HT-29 (cell line): Measurements from ENCODE around the gene VWC2. TPM values are rescaled to one million over a fixed set of nuclear protein-coding genes. Genes with fewer than 3 reads are reported as not detected.

Experiments used
- DNase-seq: peaks from one replicate; pipeline ENCODE4 v3.0.0-alpha.2; 2015; ENCODE audit warnings: low spot score
- total RNA-seq: library from RNA; depleted of rRNA; stranded (reverse); fragments of >200 nt; shearing (Covaris generic); gene quantifications from 2 replicates; pipeline ENCODE4 v1.2.3, GENCODE V29; 2014

VWC2 gene
- total RNA-seq, 1 experiment from 2014 or later = not detected

- no peak for DNase-seq
Measured at GRCh38 chr7:49937608-49938007, 164.2 kb downstream of the VWC2 start.
